Psoas muscle (tissue), 8 donors: ENCODE measurements around the gene VPS37B. TPM values are rescaled to one million over a fixed set of nuclear protein-coding genes. Genes with fewer than 3 reads are reported as not detected.
"Not testable (repeated sequence)": the region's sequence is repeated elsewhere in the genome, so short reads cannot be mapped to it uniquely, and the experiment has no call there.

Experiments
- ATAC-seq, 4 donors: fragments of 200-7000 bp; cut with Tn5 transposase; one replicate each; pipeline ENCODE4 v1.9.1; 2020; ENCODE audit warnings: moderate library complexity in 3 of 4, mild to moderate bottlenecking in 2 of 4
- DNase-seq, 2 donors: peaks; one replicate each; pipeline ENCODE4 v3.0.0-alpha.2; 2020
- H3K27ac ChIP-seq: fragments of 200-600 bp; one replicate; pipeline ENCODE4 v1.8.0; 2022
- H3K27me3 ChIP-seq, 3 donors: fragments of 200-600 bp in 1 of 3; one replicate each; pipeline versions ENCODE4 v1.6.1 to v1.8.0; 2013 to 2022; ENCODE audit warnings: low read length in 2 of 3, mild to moderate bottlenecking in 2 of 3, moderate library complexity in 1 of 3; ENCODE audit not compliant: insufficient read depth in 3 of 3
- H3K36me3 ChIP-seq, 2 donors: fragments of 200-600 bp in 1 of 2; one replicate each; pipeline versions ENCODE4 v1.6.1 to v1.8.0; 2013 to 2022; ENCODE audit warnings: low read depth in 1 of 2, mild to moderate bottlenecking in 1 of 2, moderate library complexity in 1 of 2; ENCODE audit not compliant: insufficient read depth in 1 of 2
- H3K4me1 ChIP-seq: fragments of 200-600 bp; one replicate; pipeline ENCODE4 v1.8.0; 2022
- H3K4me3 ChIP-seq: fragments of 200-600 bp; one replicate; pipeline ENCODE4 v1.8.0; 2022; ENCODE audit warnings: mild to moderate bottlenecking
- H3K9me3 ChIP-seq: fragments of 200-600 bp; one replicate; pipeline ENCODE4 v1.8.0; 2022
- WGBS, 3 donors: extraction: QIAGEN DNeasy Blood & Tissue Kit; methylation state at CpG; one replicate each; pipeline versions ENCODE4 v1.1.6 to v1.1.7; 2013; 5-methylcytosine and 5-hydroxymethylcytosine counted together
- intact Hi-C, 2 donors: fragments of 100-400 bp; cut with DNase I; formaldehyde crosslinking; loops; one replicate each; pipeline versions ENCODE4 v1.11.0 to v1.14.2; 2022
- long read RNA-seq, 2 donors: library from polyadenylated mRNA; unstranded; transcript quantifications; one replicate each; pipeline ENCODE4 v2.0.0, GENCODE V29; 2021
- polyA plus RNA-seq, 3 donors: library from polyadenylated mRNA; stranded (reverse); fragments of 200-250 nt; gene quantifications; one replicate each; pipeline ENCODE4 v1.2.3, GENCODE V29; 2013
- total RNA-seq, 4 donors: library from RNA; stranded (reverse); fragmentation: NEBNext Ultra II Directional in 2 of 4; extraction: Animal tissue kit (Norgen Biotek cat#: 25700) in 2 of 4; gene quantifications; one replicate each; pipeline versions ENCODE4 v1.2.1 to v1.2.4, GENCODE V29; 2021 to 2023
- TF ChIP-seq, protein P1 (sequence below): fragments of 200-600 bp; IDR thresholded peaks from one replicate; pipeline ENCODE4 v1.8.0; 2022; ENCODE audit warnings: antibody characterized with exemption
- donor health status: healthy with polysubstance abuse.
- donor health status: DM: no; HTN: no; CAD: no; lungs with moderate emphysema.
- donor health status: Bipolar disorder and iron deficiency.
- donor health status: healthy.
- donor health status: DM: yes; HTN: yes; CAD: no.
- donor health status: DM: no; HTN: no; CAD: no.
- donor health status: DM: no; HTN: no; CAD: no.
- donor health status: DM: yes; HTN: yes; CAD: no.

The VPS37B gene, protein sequence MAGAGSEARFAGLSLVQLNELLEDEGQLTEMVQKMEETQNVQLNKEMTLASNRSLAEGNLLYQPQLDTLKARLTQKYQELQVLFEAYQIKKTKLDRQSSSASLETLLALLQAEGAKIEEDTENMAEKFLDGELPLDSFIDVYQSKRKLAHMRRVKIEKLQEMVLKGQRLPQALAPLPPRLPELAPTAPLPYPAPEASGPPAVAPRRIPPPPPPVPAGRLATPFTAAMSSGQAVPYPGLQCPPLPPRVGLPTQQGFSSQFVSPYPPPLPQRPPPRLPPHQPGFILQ
- total RNA-seq: 10 to 100 TPM in 2 of 4 donors, 1 to 10 TPM in 2; 8.9 to 11.1 (median 9.9) TPM
- polyA plus RNA-seq: 1 to 10 TPM; 3.2 to 7.7 (median 5.9) TPM
- long read RNA-seq, donor 1, partial matches to known transcripts: 0 of 9 reads
- long read RNA-seq, donor 1, other reads (novel, unspliced or antisense): 6 of 9 reads
- long read RNA-seq, donor 2, transcript VPS37B-201 (4 exons, 3,028 nt): major isoform, 11 of 20 reads
- long read RNA-seq, donor 2, partial matches to known transcripts: 0 of 20 reads
- long read RNA-seq, donor 2, other reads (novel, unspliced or antisense): 9 of 20 reads

GRCh38 chr12:122895704-122896636 is at the start of gene VPS37B:
Gene VPS37B (minus strand): TSS chr12:122896124. CDS start chr12:122896062, 62 bp downstream.
- Histone ChIP-seq H3K27ac (peak within 1 kb of the TSS; percentile 80), H3K4me3 (peak within 1 kb of the TSS; percentile 78), H3K4me1 (peaks cover 40% of the 10 kb centered on the region), H3K27me3 (no peaks in the 10 kb centered on the region), H3K36me3 (no peaks in the 10 kb centered on the region), H3K9me3 (no peaks in the 10 kb centered on the region)
- peak; percentile 79 to 91 (median 86) for ATAC-seq
- DNase-seq: peak; percentile 82 to 90
- 5 to 7% (median 6%) methylated on average over 76 to 81 of the region's 81 CpGs for WGBS, 3 donors
- TF ChIP-seq, protein P1, sequence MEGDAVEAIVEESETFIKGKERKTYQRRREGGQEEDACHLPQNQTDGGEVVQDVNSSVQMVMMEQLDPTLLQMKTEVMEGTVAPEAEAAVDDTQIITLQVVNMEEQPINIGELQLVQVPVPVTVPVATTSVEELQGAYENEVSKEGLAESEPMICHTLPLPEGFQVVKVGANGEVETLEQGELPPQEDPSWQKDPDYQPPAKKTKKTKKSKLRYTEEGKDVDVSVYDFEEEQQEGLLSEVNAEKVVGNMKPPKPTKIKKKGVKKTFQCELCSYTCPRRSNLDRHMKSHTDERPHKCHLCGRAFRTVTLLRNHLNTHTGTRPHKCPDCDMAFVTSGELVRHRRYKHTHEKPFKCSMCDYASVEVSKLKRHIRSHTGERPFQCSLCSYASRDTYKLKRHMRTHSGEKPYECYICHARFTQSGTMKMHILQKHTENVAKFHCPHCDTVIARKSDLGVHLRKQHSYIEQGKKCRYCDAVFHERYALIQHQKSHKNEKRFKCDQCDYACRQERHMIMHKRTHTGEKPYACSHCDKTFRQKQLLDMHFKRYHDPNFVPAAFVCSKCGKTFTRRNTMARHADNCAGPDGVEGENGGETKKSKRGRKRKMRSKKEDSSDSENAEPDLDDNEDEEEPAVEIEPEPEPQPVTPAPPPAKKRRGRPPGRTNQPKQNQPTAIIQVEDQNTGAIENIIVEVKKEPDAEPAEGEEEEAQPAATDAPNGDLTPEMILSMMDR: no peak
- intact Hi-C loops: no loop called here

- H3K4me1 ChIP-seq: peaks cover 8% of the 10 kb centered on the region
- TF ChIP-seq, protein P1: no peak
- H3K9me3 ChIP-seq: no peaks in the 10 kb centered on the region
- H3K36me3 ChIP-seq: no peaks in the 10 kb centered on the region
- DNase-seq (no peak), ATAC-seq (no peak)
- no peak overlapping the region for H3K4me3 ChIP-seq
- H3K27ac ChIP-seq: peak overlapping the region; percentile 30
- intact Hi-C loops: no loop called here
- WGBS, 3 donors: 46 to 56% (median 50%) methylated on average over 14 of the region's 14 CpGs
- no peaks in the 10 kb centered on the region for H3K27me3 ChIP-seq
Observed at GRCh38 chr12:122944605-122945592, 49.0 kb upstream of the VPS37B start.

DNA sequence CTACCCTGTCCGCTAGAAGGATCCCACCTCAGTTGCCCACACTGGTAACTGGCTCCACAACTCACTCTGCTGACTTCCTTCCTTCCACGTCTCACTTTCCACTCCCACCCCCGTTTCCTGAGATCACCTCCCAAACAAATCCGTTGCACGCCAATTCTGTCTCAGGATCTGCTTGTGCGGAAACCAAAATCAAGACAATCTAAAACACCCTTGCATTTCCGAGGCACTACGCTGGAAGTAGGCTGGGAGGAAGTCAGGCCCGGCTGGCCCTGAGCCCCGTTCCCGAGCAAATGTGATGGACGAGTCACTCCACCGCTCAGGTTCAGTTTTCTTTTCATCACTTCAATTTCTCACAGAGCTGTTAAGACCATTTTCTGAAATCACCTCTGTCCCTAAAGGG is 47.3 kb upstream of the VPS37B start:
- TF ChIP-seq, protein P1: no peak
- no peak overlapping the region for H3K4me3 ChIP-seq
- ATAC-seq (no peak), DNase-seq (no peak)
- intact Hi-C loops: no loop called here
- peak overlapping the region; percentile 11 for H3K27ac ChIP-seq
- H3K9me3 ChIP-seq: no peaks in the 10 kb centered on the region
- H3K36me3 ChIP-seq: no peaks in the 10 kb centered on the region
- no peaks in the 10 kb centered on the region for H3K27me3 ChIP-seq
- WGBS, 3 donors: 47 to 60% (median 56%) methylated on average over 13 of the region's 13 CpGs
- peaks cover 8% of the 10 kb centered on the region for H3K4me1 ChIP-seq

DNA sequence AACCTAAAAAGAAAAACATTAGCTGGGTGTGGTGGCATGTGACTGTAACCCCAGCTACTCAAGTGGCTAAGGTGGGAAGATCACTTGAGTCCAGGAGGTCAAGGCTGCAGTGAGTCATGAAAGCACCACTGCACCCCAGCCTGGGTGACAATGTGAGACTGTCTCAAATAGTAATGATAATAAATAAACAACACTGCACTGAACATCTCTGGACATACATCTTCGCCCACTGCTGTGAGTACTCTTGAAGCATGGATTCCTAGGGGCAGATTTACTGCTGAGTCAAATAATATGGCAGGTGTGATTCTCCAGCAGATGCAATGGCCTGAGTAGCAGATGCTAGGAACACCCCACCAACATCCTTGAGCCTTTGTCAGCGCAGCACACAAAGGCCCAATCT is 46.7 kb upstream of the VPS37B start:
- Histone ChIP-seq H3K4me1 (peaks cover 12% of the 10 kb centered on the region), H3K9me3 (no peaks in the 10 kb centered on the region), H3K36me3 (no peaks in the 10 kb centered on the region), H3K27ac (peak overlapping the region; percentile 11), H3K27me3 (no peaks in the 10 kb centered on the region), H3K4me3 (no peak overlapping the region)
- DNase-seq (no peak), ATAC-seq (no peak)
- intact Hi-C loops: no loop called here
- 86 to 90% (median 89%) methylated on average over 2 of the region's 2 CpGs for WGBS, 3 donors
- TF ChIP-seq, protein P1: no peak

- H3K4me1 ChIP-seq, H3K27me3 ChIP-seq, H3K36me3 ChIP-seq, ATAC-seq, intact Hi-C loops, DNase-seq, H3K9me3 ChIP-seq, H3K27ac ChIP-seq, H3K4me3 ChIP-seq: not testable (repeated sequence)
- WGBS, 3 donors: 52 to 88% (median 66%) methylated on average over 5 of the region's 5 CpGs
Observed at GRCh38 chr12:122941351-122941750, 45.4 kb upstream of the VPS37B start.
